K562 (cell line): ENCODE data around the gene CNOT6L. TPM values are rescaled to one million over a fixed set of nuclear protein-coding genes. Genes with fewer than 3 reads are reported as not detected.
"Not testable (repeated sequence)": the region's sequence is repeated elsewhere in the genome, so short reads cannot be mapped to it uniquely, and the experiment has no call there.

Experiments used
- ATAC-seq: fragments of 200-7000 bp; cut with Tn5 transposase; 3 replicates; pipeline ENCODE4 v1.9.1; 2020; ENCODE audit warnings: moderate library complexity
- BruUV-seq: library from RNA; stranded (reverse); fragments of 400-500 nt; replicated peaks from 2 replicates; lab custom pipeline; 2021; lab: Mats Ljungman, UMichigan
- CTCF ChIA-PET: fragments of 300-600 bp; formaldehyde crosslinking; extraction: SDS; loops from one replicate; lab custom pipeline; 2021; ENCODE audit warnings: low intra/inter-chr PET ratio; lab: Yijun Ruan, JAX
- POLR2A ChIA-PET: fragments of 300-600, 350-650 bp; sonication (Branson Sonifier 250); formaldehyde crosslinking; extraction: SDS; loops from one replicate; lab custom pipeline; 2021; ENCODE audit warnings: antibody characterized with exemption, inconsistent platforms; lab: Yijun Ruan, JAX
- DNase-seq, 4 experiments: peaks; one replicate each; pipeline versions ENCODE4 v3.0.0 to v3.0.0-alpha.2; 2011 to 2018; ENCODE audit warnings: low spot score in 3 of 4, mixed read lengths in 3 of 4; ENCODE audit errors: extremely low read depth in 1 of 4
- FAIRE-seq: peaks from 2 replicates; lab custom pipeline; 2011; peaks lifted over from hg19 to GRCh38; lab: Jason Lieb, UNC
- H2AFZ ChIP-seq: 2 replicates; pipeline ENCODE4 v1.6.0; 2011; ENCODE audit warnings: low read depth, low read length, control low read depth, inconsistent platforms
- H3K27ac ChIP-seq: fragments of 200-600 bp; 3 replicates; pipeline ENCODE4 v1.8.0; 2011; ENCODE audit warnings: low read depth, mild to moderate bottlenecking, control low read depth, inconsistent platforms, low read length, moderate library complexity, mixed read lengths; ENCODE audit errors: extremely low read depth
- H3K27me3 ChIP-seq, 2 experiments: fragments of 300-600 bp in 1 of 2; 2 replicates in 1 of 2; 3 replicates in 1 of 2; pipeline versions ENCODE4 v1.6.0 to v1.8.0; 2011; ENCODE audit warnings: inconsistent platforms in 2 of 2, low read length in 2 of 2, mild to moderate bottlenecking in 1 of 2, mixed read lengths in 1 of 2, moderate library complexity in 1 of 2; ENCODE audit not compliant: control insufficient read depth in 2 of 2, insufficient read depth in 2 of 2
- H3K36me3 ChIP-seq: fragments of 300-600 bp; 3 replicates; pipeline ENCODE4 v1.8.0; 2011; ENCODE audit warnings: mild to moderate bottlenecking, low read length, inconsistent platforms; ENCODE audit not compliant: control insufficient read depth, insufficient read depth
- H3K4me1 ChIP-seq, 2 experiments: fragments of 200-600 bp in 1 of 2; replicated peaks in 1 of 2; 2 replicates in 1 of 2; 3 replicates in 1 of 2; pipeline versions ENCODE4 v1.5.1 to v1.8.0; 2011; ENCODE audit warnings: inconsistent platforms in 2 of 2, low read length in 2 of 2, mild to moderate bottlenecking in 1 of 2, mixed read lengths in 1 of 2, moderate library complexity in 1 of 2; ENCODE audit not compliant: control insufficient read depth in 2 of 2, insufficient read depth in 2 of 2
- H3K4me2 ChIP-seq: 2 replicates; pipeline ENCODE4 v1.6.1; 2011; ENCODE audit warnings: low read length, control low read depth, inconsistent platforms, mixed read lengths; ENCODE audit not compliant: insufficient read depth
- H3K4me3 ChIP-seq: fragments of 200-600 bp; sonication (generic), shearing (Covaris generic); 2 replicates; pipeline ENCODE4 v1.5.1; 2016; ENCODE audit warnings: control low read depth, inconsistent platforms
- H3K79me2 ChIP-seq: fragments of 200-600 bp; 3 replicates; pipeline ENCODE4 v1.8.0; 2011; ENCODE audit warnings: low read length, inconsistent platforms; ENCODE audit not compliant: control insufficient read depth, insufficient read depth
- H3K9ac ChIP-seq, 2 experiments: 2 replicates each; pipeline versions ENCODE4 v1.6.0 to v1.6.1; 2011; ENCODE audit warnings: low read depth in 2 of 2, low read length in 2 of 2, control low read depth in 1 of 2, inconsistent platforms in 1 of 2, mild to moderate bottlenecking in 1 of 2, mixed read lengths in 1 of 2; ENCODE audit not compliant: insufficient read depth in 1 of 2
- H3K9me1 ChIP-seq: one replicate; pipeline ENCODE4 v1.6.0; 2011; ENCODE audit warnings: inconsistent platforms, mild to moderate bottlenecking, low read length, moderate library complexity; ENCODE audit not compliant: control insufficient read depth, insufficient read depth
- H3K9me3 ChIP-seq: replicated peaks from 2 replicates; pipeline ENCODE4 v1.5.1; 2011; ENCODE audit warnings: low read depth, low read length, inconsistent platforms; ENCODE audit not compliant: control insufficient read depth, insufficient read depth
- H4K20me1 ChIP-seq: replicated peaks from 2 replicates; pipeline ENCODE4 v1.6.1; 2011; ENCODE audit warnings: low read length, inconsistent platforms, mixed read lengths; ENCODE audit not compliant: control insufficient read depth, insufficient read depth
- BRF1 ChIP-seq: IDR thresholded peaks from 3 replicates; pipeline ENCODE4 v1.6.1; 2011; ENCODE audit warnings: borderline replicate concordance, mild to moderate bottlenecking; ENCODE audit not compliant: insufficient read length; ENCODE audit errors: extremely low read depth
- CGGBP1 ChIP-seq: fragments of 250-450 bp; sonication (Bioruptor Pico); IDR thresholded peaks from 2 replicates; pipeline ENCODE4 v1.9.0; 2021; ENCODE audit warnings: mild to moderate bottlenecking
- ZNF121 ChIP-seq: sonication (generic); formaldehyde crosslinking; conservative IDR thresholded peaks from 2 replicates; pipeline ENCODE4 v1.8.0; 2022; ENCODE audit warnings: missing genetic modification reagents
- ZNF384 ChIP-seq: IDR thresholded peaks from 2 replicates; pipeline ENCODE4 v1.6.1; 2012; ENCODE audit warnings: low read depth, low read length, improper control_type of control experiment
- WGBS: fragments of 100-300 bp; shearing (Covaris generic); methylation state at CpG from one replicate; pipeline ENCODE4 v1.1.6; 2016; ENCODE audit warnings: low coverage, mixed read lengths; ENCODE audit not compliant: insufficient coverage; ENCODE audit errors: missing lambda C conversion rate; 5-methylcytosine and 5-hydroxymethylcytosine counted together
- in situ Hi-C: fragments of 300-500 bp; cut with MboI; formaldehyde crosslinking; loops from 4 replicates; pipeline ENCODE4 v1.15.0; 2018; ENCODE audit warnings: inconsistent platforms, mixed read lengths
- intact Hi-C: fragments of 100-400 bp; cut with micrococcal nuclease; formaldehyde crosslinking; loops from 2 replicates; pipeline ENCODE4 v1.14.2; 2022
- polyA plus RNA-seq, 8 experiments: library from polyadenylated mRNA; depleted of rRNA in 4 of 8; stranded (reverse) in 5 of 8; unstranded in 3 of 8; fragments of >200 nt; fragmentation: Nextera tagmentation in 2 of 8; fragmentation: Illumina TruSeq in 1 of 8; extraction: Ambion mirVana in 2 of 8; extraction: Trizol in 1 of 8; gene quantifications; 2 replicates each; pipeline versions ENCODE4 v1.2.1 to v1.2.3, GENCODE V29; 2011 to 2014; ENCODE audit warnings: inconsistent platforms in 1 of 8, missing spikeins in 1 of 8
- total RNA-seq, 7 experiments: library from RNA; depleted of rRNA in 6 of 7; stranded (reverse); fragments of >200 nt in 6 of 7; fragmentation: Illumina TruSeq in 2 of 7; extraction: Trizol in 2 of 7; gene quantifications; 2 replicates each; pipeline versions ENCODE4 v1.2.1 to v1.2.3, GENCODE V29; 2011 to 2021; ENCODE audit warnings: low replicate concordance in 1 of 7

The CNOT6L gene
- total and polyA plus RNA-seq, 9 of the 15 experiments (the other 6 are each of a cell fraction or from before 2014, with no cell fraction given), result 3.7 to 27.9 (median 6.5) TPM

GRCh38 chr4:77782102-77782835 is 36.9 kb downstream of the CNOT6L start:
- H3K27ac ChIP-seq, result no peak overlapping the region
- BruUV-seq, result no TSS peak
- no peaks in the 10 kb centered on the region for H3K9me3 ChIP-seq
- peaks cover 0 to 2% of the 10 kb centered on the region in 2 experiments; a peak in 2 of 5 replicates for H3K4me1 ChIP-seq
- peaks cover 46% of the 10 kb centered on the region for H3K79me2 ChIP-seq
- H3K9ac ChIP-seq, result no peak overlapping the region
- DNase-seq (no peak), ATAC-seq (no peak; the same call in 2 of the 3 replicates), FAIRE-seq (no peak)
- no peak overlapping the region for H3K4me2 ChIP-seq
- H3K4me3 ChIP-seq, result no peak overlapping the region
- WGBS, result 100% methylated on average over 1 of the region's 1 CpG
- TF ChIP-seq CGGBP1 (CRISPR knock-in tag) (no peak), ZNF384 (peak; percentile 88), BRF1 (no peak)
- intact Hi-C loops (no loop called here), in situ Hi-C loops (no loop called here)
- H2AFZ ChIP-seq, result no peak overlapping the region
- ChIA-PET CTCF (no interaction called here), POLR2A (interaction anchor here (0.9 kb wide), 1 partner anchor 18 kb away, joined by 3 read pairs; no protein-coding TSS in a partner anchor)
- no peaks in the 10 kb centered on the region for H3K9me1 ChIP-seq
- no peaks in the 10 kb centered on the region for H3K27me3 ChIP-seq
- 0 out of 2 replicates have a peak, but pooled peaks cover under 1% of the 10 kb centered on the region for H4K20me1 ChIP-seq
- no peaks in the 10 kb centered on the region for H3K36me3 ChIP-seq

GRCh38 chr4:77780762-77781161 is 38.4 kb downstream of the CNOT6L start:
- H3K9me3 ChIP-seq, H3K4me2 ChIP-seq, H4K20me1 ChIP-seq, FAIRE-seq, ATAC-seq, H3K4me1 ChIP-seq, BruUV-seq, CTCF ChIA-PET, H3K9me1 ChIP-seq, H2AFZ ChIP-seq, H3K36me3 ChIP-seq, intact Hi-C loops, H3K27me3 ChIP-seq, in situ Hi-C loops, H3K27ac ChIP-seq, H3K4me3 ChIP-seq, DNase-seq, H3K9ac ChIP-seq, POLR2A ChIA-PET: not testable (repeated sequence)
- WGBS, result 85% methylated on average over 2 of the region's 2 CpGs
- H3K79me2 ChIP-seq, result peaks cover 55% of the 10 kb centered on the region
- peak; percentile 25; the same call in 1 of the 2 replicates for TF ChIP-seq ZNF121 (CRISPR knock-in tag)
